Body of pancreas (tissue), 4 donors: ENCODE measurements around the gene MAP3K13. TPM values are rescaled to one million over a fixed set of nuclear protein-coding genes. Genes with fewer than 3 reads are reported as not detected.

Experiments used
- ATAC-seq: fragments of 150-250 bp; one replicate; pipeline ENCODE4 v1.9.1; 2016
- DNase-seq, 4 donors: peaks; one replicate each; pipeline ENCODE4 v3.0.0-alpha.2; 2019
- H3K27ac ChIP-seq, 4 donors: fragments of 200-600 bp; sonication (generic); 1 replicate in 3 of 4; 2 replicates in 1 of 4; pipeline versions ENCODE4 v1.5.1 to v1.6.1; 2016 to 2019; ENCODE audit warnings: mild to moderate bottlenecking in 1 of 4, mixed read lengths in 1 of 4, moderate library complexity in 1 of 4
- H3K27me3 ChIP-seq, 2 donors: fragments of 200-600 bp; sonication (generic); one replicate each; pipeline ENCODE4 v1.6.0; 2016; ENCODE audit warnings: mild to moderate bottlenecking in 1 of 2
- H3K36me3 ChIP-seq, 2 donors: fragments of 200-600 bp; sonication (generic); replicated peaks in 1 of 2; 2 replicates each; pipeline ENCODE4 v1.5.1; 2016; ENCODE audit warnings: low read depth in 2 of 2; ENCODE audit not compliant: insufficient read depth in 1 of 2
- H3K4me1 ChIP-seq: fragments of 200-600 bp; sonication (generic); one replicate; pipeline ENCODE4 v1.6.0; 2016
- H3K4me3 ChIP-seq, 2 donors: fragments of 200-600 bp; sonication (generic); 1 replicate in 1 of 2; 2 replicates in 1 of 2; pipeline ENCODE4 v1.5.1; 2016 to 2019
- H3K9me3 ChIP-seq, 3 donors: fragments of 200-600 bp; sonication (generic); 1 replicate in 2 of 3; 2 replicates in 1 of 3; pipeline ENCODE4 v1.5.1; 2016
- POLR2A ChIP-seq, 3 donors: fragments of 450-650 bp; IDR thresholded peaks; one replicate each; pipeline ENCODE4 v1.6.1; 2016; ENCODE audit warnings: antibody characterized with exemption in 3 of 3, mild to moderate bottlenecking in 2 of 3
- WGBS, 2 donors: methylation state at CpG; one replicate each; pipeline ENCODE4 v1.1.5; 2017; 5-methylcytosine and 5-hydroxymethylcytosine counted together
- intact Hi-C: fragments of 100-400 bp; cut with DNase I; formaldehyde crosslinking; loops from one replicate; pipeline ENCODE4 v1.15.1; 2023
- total RNA-seq, 2 donors: library from RNA; depleted of rRNA; stranded (reverse); fragments of >200 nt; gene quantifications; one replicate each; pipeline ENCODE4 v1.1.0, GENCODE V29; 2016
- TF ChIP-seq, protein P1 (sequence below), 7 experiments: fragments of 450-650 bp in 4 of 7; fragments of 200-600 bp in 3 of 7; sonication (generic) in 3 of 7; IDR thresholded peaks; one replicate each; pipeline ENCODE4 v1.5.1; 2016 to 2019; ENCODE audit warnings: antibody characterized with exemption in 7 of 7

MAP3K13 gene
- total RNA-seq, 2 donors from 2014 or later = 20.0 to 27.4 TPM

DNA sequence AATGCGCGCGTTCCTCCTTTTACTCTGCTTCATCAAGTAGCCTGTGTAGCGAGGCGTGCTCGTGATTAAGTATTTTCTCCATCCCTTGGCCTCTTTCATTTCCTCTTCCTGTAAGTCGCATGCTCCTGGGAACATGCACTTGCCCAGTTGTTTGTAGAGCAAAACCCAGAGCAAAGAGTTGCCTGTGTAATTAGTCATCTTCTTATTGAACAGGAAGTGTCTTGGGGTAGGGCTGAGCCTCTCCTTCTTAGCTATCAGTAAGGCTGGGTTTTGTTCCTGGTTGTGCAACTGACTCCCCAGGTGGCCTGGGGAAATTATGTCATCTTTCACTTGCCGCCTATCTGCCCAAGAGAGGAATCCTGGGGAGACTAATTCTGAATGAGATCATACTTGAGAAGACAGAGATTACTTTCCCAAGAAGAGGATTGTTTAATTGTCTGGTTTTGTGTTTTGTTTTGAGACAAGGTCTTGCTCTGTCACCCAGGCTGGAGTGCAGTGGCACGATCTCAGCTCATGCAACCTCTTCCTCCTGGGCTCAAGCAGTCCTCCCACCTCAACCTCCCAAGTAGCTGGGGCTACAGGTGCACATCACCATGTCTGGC lies 174.5 kb downstream of the MAP3K13 start:
- TF ChIP-seq, protein P1, sequence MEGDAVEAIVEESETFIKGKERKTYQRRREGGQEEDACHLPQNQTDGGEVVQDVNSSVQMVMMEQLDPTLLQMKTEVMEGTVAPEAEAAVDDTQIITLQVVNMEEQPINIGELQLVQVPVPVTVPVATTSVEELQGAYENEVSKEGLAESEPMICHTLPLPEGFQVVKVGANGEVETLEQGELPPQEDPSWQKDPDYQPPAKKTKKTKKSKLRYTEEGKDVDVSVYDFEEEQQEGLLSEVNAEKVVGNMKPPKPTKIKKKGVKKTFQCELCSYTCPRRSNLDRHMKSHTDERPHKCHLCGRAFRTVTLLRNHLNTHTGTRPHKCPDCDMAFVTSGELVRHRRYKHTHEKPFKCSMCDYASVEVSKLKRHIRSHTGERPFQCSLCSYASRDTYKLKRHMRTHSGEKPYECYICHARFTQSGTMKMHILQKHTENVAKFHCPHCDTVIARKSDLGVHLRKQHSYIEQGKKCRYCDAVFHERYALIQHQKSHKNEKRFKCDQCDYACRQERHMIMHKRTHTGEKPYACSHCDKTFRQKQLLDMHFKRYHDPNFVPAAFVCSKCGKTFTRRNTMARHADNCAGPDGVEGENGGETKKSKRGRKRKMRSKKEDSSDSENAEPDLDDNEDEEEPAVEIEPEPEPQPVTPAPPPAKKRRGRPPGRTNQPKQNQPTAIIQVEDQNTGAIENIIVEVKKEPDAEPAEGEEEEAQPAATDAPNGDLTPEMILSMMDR (IDR thresholded peaks at IDR 0.05) = peak in 1 of 7 experiments; percentile 22
- no peak for TF ChIP-seq POLR2A (IDR thresholded peaks at IDR 0.05)
- peak; percentile 29 to 68 (median 48) for DNase-seq
- no peaks in the 10 kb centered on the region for H3K27me3 ChIP-seq
- no peaks in the 10 kb centered on the region for H3K9me3 ChIP-seq
- peaks cover 10% of the 10 kb centered on the region for H3K4me1 ChIP-seq
- peak overlapping the region; percentile 38 to 76 (median 60) for H3K27ac ChIP-seq
- WGBS, 2 donors = 27 to 54% methylated on average over 9 of the region's 9 CpGs
- peak; percentile 81 for ATAC-seq
- intact Hi-C loops = no loop called here
- no peaks in the 10 kb centered on the region for H3K36me3 ChIP-seq
- H3K4me3 ChIP-seq = no peak overlapping the region

Other genes with a start within 250 kb of the MAP3K13 start
- gene C3orf70, start 210.1 kb upstream of the MAP3K13 start, total RNA-seq = 1 to 10 TPM in 1 of 2 donors, under 1 TPM in 1; 0.99 to 1.0 TPM
- gene EHHADH, start 109.1 kb upstream of the MAP3K13 start, total RNA-seq = 1 to 10 TPM; 8.3 to 9.2 TPM
- 1 to 10 TPM; 7.6 to 9.3 TPM for gene TMEM41A, start 135.9 kb downstream of the MAP3K13 start, total RNA-seq
- 10 to 100 TPM; 10.9 to 14.8 TPM for gene LIPH, start 189.5 kb downstream of the MAP3K13 start, total RNA-seq
- gene SENP2, start 223.2 kb downstream of the MAP3K13 start, total RNA-seq = 1 to 10 TPM; 4.6 to 6.7 TPM